GM06990 (cell line): ENCODE measurements around the gene WDR27.
A peak's percentile ranks its signal among the peaks of the same experiment; 100 is the strongest.

Source experiments
- DNase-seq: peaks from one replicate; pipeline ENCODE4 v3.0.0-alpha.2; 2011; ENCODE audit not compliant: insufficient read length; ENCODE audit errors: extremely low read depth
- H3K27me3 ChIP-seq: replicated peaks from 2 replicates; pipeline ENCODE4 v1.6.0; 2011; ENCODE audit warnings: low read length; ENCODE audit not compliant: control insufficient read depth, insufficient read depth
- H3K36me3 ChIP-seq: 2 replicates; pipeline ENCODE4 v1.5.1; 2011; ENCODE audit warnings: low read length; ENCODE audit not compliant: control insufficient read depth, insufficient read depth
- H3K4me3 ChIP-seq: replicated peaks from 2 replicates; pipeline ENCODE4 v1.5.1; 2011; ENCODE audit warnings: low read depth, mild to moderate bottlenecking, control low read depth, low read length
- CTCF ChIP-seq: IDR thresholded peaks from 2 replicates; pipeline ENCODE4 v1.5.1; 2011; ENCODE audit warnings: low read length, control low read depth, mild to moderate bottlenecking, inconsistent platforms; ENCODE audit not compliant: insufficient read depth, poor library complexity, severe bottlenecking

The WDR27 gene

GRCh38 chr6:169724494-169725124, 22.8 kb upstream of the WDR27 start, which contains the start of gene PHF10:
PHF10 (minus strand) TSS chr6:169724500; CDS start chr6:169723931, 569 bp downstream.
- H3K27me3 ChIP-seq = no peaks in the 10 kb centered on the region
- no peaks in the 10 kb centered on the region for H3K36me3 ChIP-seq
- DNase-seq = peak; percentile 77
- H3K4me3 ChIP-seq = peak within 1 kb of the TSS; percentile 80
- TF ChIP-seq CTCF = no peak

- Histone ChIP-seq H3K4me3 (peak overlapping the region; percentile 59), H3K27me3 (no peaks in the 10 kb centered on the region), H3K36me3 (no peaks in the 10 kb centered on the region)
- no peak for TF ChIP-seq CTCF
- peak; percentile 56 for DNase-seq
These were observed 22.2 kb upstream of the WDR27 start for GRCh38 chr6:169723991-169724493.

GRCh38 chr6:169723200-169723909, 21.5 kb upstream of the WDR27 start:
- H3K27me3 ChIP-seq = no peaks in the 10 kb centered on the region
- no peak for TF ChIP-seq CTCF
- H3K4me3 ChIP-seq = peak overlapping the region; percentile 80
- DNase-seq = peak; percentile 83
- no peaks in the 10 kb centered on the region for H3K36me3 ChIP-seq

- no peak for TF ChIP-seq CTCF
- peak; percentile 57 for DNase-seq
- H3K27me3 ChIP-seq = no peaks in the 10 kb centered on the region
These were observed 20.8 kb upstream of the WDR27 start for GRCh38 chr6:169722362-169723199.

GRCh38 chr6:169720207-169720855, 18.5 kb upstream of the WDR27 start:
- peak; percentile 22 for TF ChIP-seq CTCF
- DNase-seq = no peak
- Histone ChIP-seq H3K4me3 (no peak overlapping the region), H3K27me3 (no peaks in the 10 kb centered on the region), H3K36me3 (peaks cover 2% of the 10 kb centered on the region; the same call in 1 of the 2 replicates)

More at GRCh38 chr6:169722362-169723199, 20.8 kb upstream of the WDR27 start:
- no peaks in the 10 kb centered on the region for H3K36me3 ChIP-seq
- peak overlapping the region; percentile 80 for H3K4me3 ChIP-seq
